ENCODE measurements around the gene CDH24. TPM values are rescaled to one million over a fixed set of nuclear protein-coding genes. Genes with fewer than 3 reads are reported as not detected.

CDH24 gene
- total and polyA plus RNA-seq, 2 of the 13 experiments (the other 11 are each of a cell fraction or from before 2014, with no cell fraction given), result 0.69 to 0.99 TPM

- TF ChIP-seq FOXO4 (CRISPR knock-in tag; conservative IDR thresholded peaks at IDR 0.05), result 0 out of 2 replicates have a peak, but pooled peaks have one; percentile 76
- TF ChIP-seq ZNF883 (CRISPR knock-in tag; IDR thresholded peaks at IDR 0.05; ENCODE audit: not compliant biosample characterization), result no peak
- peak; percentile 84 for TF ChIP-seq ATF3 (CRISPR knock-in tag; IDR thresholded peaks at IDR 0.05)
- 0 out of 2 replicates have a peak, but pooled peaks have one; percentile 52 for TF ChIP-seq ZNF556 (CRISPR knock-in tag; IDR thresholded peaks at IDR 0.05; ENCODE audit: borderline replicate concordance)
- TF ChIP-seq ARID2 (CRISPR knock-in tag; IDR thresholded peaks at IDR 0.05; ENCODE audit: borderline replicate concordance), result no peak
- TF ChIP-seq ATF7 (IDR thresholded peaks at IDR 0.05), result no peak
- TF ChIP-seq ATF7 (CRISPR knock-in tag; IDR thresholded peaks at IDR 0.05), result 0 out of 2 replicates have a peak, but pooled peaks have one; percentile 26
- TF ChIP-seq ATF7-NPFF (CRISPR knock-in tag; IDR thresholded peaks at IDR 0.05; ENCODE audit: low read depth), result 0 out of 2 replicates have a peak, but pooled peaks have one; percentile 30
- peak; percentile 64 for TF ChIP-seq TEAD3 (CRISPR knock-in tag; optimal IDR thresholded peaks at IDR 0.05; ENCODE audit: borderline replicate concordance)
- TF ChIP-seq NR2F1 (CRISPR knock-in tag; IDR thresholded peaks at IDR 0.05), result 0 out of 4 replicates have a peak, but pooled peaks of 1 of the 2 experiments have one; percentile 26
- TF ChIP-seq SSRP1 (CRISPR knock-in tag; IDR thresholded peaks at IDR 0.05), result 0 out of 2 replicates have a peak, but pooled peaks have one; percentile 21
- TF ChIP-seq, protein P1, sequence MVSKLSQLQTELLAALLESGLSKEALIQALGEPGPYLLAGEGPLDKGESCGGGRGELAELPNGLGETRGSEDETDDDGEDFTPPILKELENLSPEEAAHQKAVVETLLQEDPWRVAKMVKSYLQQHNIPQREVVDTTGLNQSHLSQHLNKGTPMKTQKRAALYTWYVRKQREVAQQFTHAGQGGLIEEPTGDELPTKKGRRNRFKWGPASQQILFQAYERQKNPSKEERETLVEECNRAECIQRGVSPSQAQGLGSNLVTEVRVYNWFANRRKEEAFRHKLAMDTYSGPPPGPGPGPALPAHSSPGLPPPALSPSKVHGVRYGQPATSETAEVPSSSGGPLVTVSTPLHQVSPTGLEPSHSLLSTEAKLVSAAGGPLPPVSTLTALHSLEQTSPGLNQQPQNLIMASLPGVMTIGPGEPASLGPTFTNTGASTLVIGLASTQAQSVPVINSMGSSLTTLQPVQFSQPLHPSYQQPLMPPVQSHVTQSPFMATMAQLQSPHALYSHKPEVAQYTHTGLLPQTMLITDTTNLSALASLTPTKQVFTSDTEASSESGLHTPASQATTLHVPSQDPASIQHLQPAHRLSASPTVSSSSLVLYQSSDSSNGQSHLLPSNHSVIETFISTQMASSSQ (IDR thresholded peaks at IDR 0.05; ENCODE audit: low read depth), result no peak
- TF ChIP-seq, protein P1 (CRISPR knock-in tag; IDR thresholded peaks at IDR 0.05; ENCODE audit: borderline replicate concordance), result 0 out of 2 replicates have a peak, but pooled peaks have one; percentile 24
These were observed 4.7 kb upstream of the CDH24 start (continued) for GRCh38 chr14:23062002-23062401.
